ENCODE data around the gene SERF2. TPM values are rescaled to one million over a fixed set of nuclear protein-coding genes. Genes with fewer than 3 reads are reported as not detected.

SERF2 gene
- total and polyA plus RNA-seq, 8 donors: 501 to 1,311 (median 566) TPM

DNA sequence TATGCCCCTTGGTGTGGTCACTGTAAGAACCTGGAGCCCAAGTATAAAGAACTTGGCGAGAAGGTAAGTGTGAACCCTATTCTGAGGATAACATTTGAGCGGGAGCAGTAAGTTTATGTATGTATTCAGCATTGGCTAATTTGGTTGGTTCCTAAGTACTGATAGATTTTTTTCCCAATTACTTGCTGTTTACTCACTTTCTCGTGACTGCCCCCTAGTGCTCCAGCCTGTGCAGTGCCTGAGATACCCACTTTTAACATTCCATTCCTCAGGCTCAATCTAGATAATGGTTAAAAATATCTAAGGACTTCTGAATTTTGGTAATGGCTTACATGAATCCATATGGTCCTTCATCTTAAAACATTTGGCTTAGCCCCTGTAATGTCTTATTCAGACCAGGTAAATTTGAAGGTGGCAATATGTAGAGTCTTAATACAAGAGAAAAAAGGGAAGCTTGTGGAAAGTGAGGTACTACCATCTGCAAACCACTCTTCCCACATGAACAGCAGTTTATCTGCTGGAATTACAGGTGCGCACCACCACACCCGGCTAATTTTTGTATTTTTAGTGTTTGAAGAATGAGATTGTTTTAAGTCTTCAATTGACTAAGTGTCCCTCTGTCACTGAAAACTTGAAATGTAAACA is 22.4 kb upstream of the SERF2 start:
- Histone ChIP-seq H3K36me3 (peaks cover 0 to 98% of the 10 kb centered on the region in 2 donors), H3K4me3 (no peak overlapping the region), H3K27ac (no peak overlapping the region), H3K4me1 (peaks cover 0 to 15% of the 10 kb centered on the region in 2 donors), H3K9me3 (no peaks in the 10 kb centered on the region), H3K27me3 (no peaks in the 10 kb centered on the region)
- intact Hi-C loops (cut with DNase I): no loop called here
- DNase-seq (peak in 3 of 4 donors; percentile 15 to 52 (median 47)), ATAC-seq (peak; percentile 86)
- TF ChIP-seq CTCF (IDR thresholded peaks at IDR 0.05): peak; percentile 73 to 75

DNA sequence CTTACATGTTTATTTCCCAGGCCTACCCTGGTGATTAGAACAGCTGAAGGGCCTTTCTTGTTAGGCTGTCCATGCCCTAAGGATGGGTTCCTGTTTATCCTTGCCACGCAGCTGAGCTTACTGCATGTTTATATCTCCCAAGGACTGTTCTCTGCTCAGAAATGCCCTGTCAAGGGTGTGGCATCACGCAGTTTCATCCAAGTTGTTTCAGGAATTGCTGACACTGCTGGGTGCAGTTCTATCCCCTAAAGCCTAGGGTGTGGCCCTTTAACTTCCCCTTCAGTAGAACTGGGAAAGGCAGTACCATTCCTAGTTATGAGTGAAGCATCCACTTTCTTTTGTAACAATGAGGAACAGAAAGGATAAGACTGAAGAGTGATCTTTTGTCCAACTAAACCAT is 20.3 kb upstream of the SERF2 start:
- H3K9me3 ChIP-seq: no peaks in the 10 kb centered on the region
- DNase-seq: no peak
- H3K4me1 ChIP-seq: peaks cover 0 to 27% of the 10 kb centered on the region in 2 donors
- TF ChIP-seq CTCF (IDR thresholded peaks at IDR 0.05): no peak
- intact Hi-C loops (cut with DNase I): no loop called here
- H3K4me3 ChIP-seq: no peak overlapping the region
- ATAC-seq: no peak
- no peaks in the 10 kb centered on the region for H3K27me3 ChIP-seq
- H3K36me3 ChIP-seq: peaks cover 0 to 77% of the 10 kb centered on the region in 2 donors
- peak overlapping the region in 1 of 2 donors; percentile 30 for H3K27ac ChIP-seq

- H3K27ac ChIP-seq: peak overlapping the region in 1 of 2 donors; percentile 30
- peaks cover 0 to 69% of the 10 kb centered on the region in 2 donors for H3K36me3 ChIP-seq
- H3K4me1 ChIP-seq: peaks cover 0 to 32% of the 10 kb centered on the region in 2 donors
Measured at GRCh38 chr15:43772624-43773023, 19.5 kb upstream of the SERF2 start.

DNA sequence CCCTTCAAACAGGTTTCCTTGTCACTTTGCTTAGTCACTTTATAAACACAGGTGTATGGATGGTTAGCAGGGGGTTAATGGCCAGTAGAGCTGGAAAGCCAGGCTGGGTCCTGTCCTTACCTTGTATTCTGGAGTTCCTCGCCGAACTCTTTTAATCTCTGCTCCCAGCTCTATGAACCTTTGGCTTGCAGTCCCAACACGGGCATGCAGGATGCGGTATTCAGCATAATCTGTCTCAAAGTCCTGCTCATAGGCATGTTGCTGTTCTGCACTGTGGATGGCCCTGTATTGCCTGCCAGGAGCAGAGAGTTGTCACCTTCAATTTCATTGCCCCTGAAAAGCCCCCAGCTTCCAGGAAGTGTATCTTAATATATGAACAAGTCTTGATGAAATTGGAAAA is 18.1 kb upstream of the SERF2 start:
- TF ChIP-seq CTCF (IDR thresholded peaks at IDR 0.05): no peak

More at GRCh38 chr15:43772624-43773023, 19.5 kb upstream of the SERF2 start:
- intact Hi-C loops (cut with DNase I): no loop called here
- DNase-seq (no peak), ATAC-seq (no peak)
- Histone ChIP-seq H3K9me3 (no peaks in the 10 kb centered on the region), H3K27me3 (no peaks in the 10 kb centered on the region), H3K4me3 (no peak overlapping the region)
- no peak for TF ChIP-seq CTCF (IDR thresholded peaks at IDR 0.05)

GRCh38 chr15:43775411-43775965 is 16.6 kb upstream of the SERF2 start:
- H3K27ac ChIP-seq: peak overlapping the region; percentile 37 to 92
- ATAC-seq (peak; percentile 24), DNase-seq (peak in 1 of 4 donors; percentile 54)
- H3K36me3 ChIP-seq: peaks cover 0 to 41% of the 10 kb centered on the region in 2 donors
- H3K4me3 ChIP-seq: peak overlapping the region in 1 of 2 donors; percentile 71
- H3K4me1 ChIP-seq: peaks cover 0 to 38% of the 10 kb centered on the region in 2 donors
- intact Hi-C loops (cut with DNase I): no loop called here
- no peaks in the 10 kb centered on the region for H3K27me3 ChIP-seq
- TF ChIP-seq CTCF (IDR thresholded peaks at IDR 0.05): peak in 1 of 2 donors; percentile 12
- H3K9me3 ChIP-seq: no peaks in the 10 kb centered on the region

More for the DNA sequence above, 18.1 kb upstream of the SERF2 start:
- H3K27me3 ChIP-seq: no peaks in the 10 kb centered on the region
- H3K4me3 ChIP-seq: no peak overlapping the region
- intact Hi-C loops (cut with DNase I): no loop called here
- DNase-seq: no peak
- ATAC-seq: no peak
- H3K36me3 ChIP-seq: peaks cover 0 to 55% of the 10 kb centered on the region in 2 donors
- H3K27ac ChIP-seq: no peak overlapping the region
- peaks cover 0 to 38% of the 10 kb centered on the region in 2 donors for H3K4me1 ChIP-seq
- no peaks in the 10 kb centered on the region for H3K9me3 ChIP-seq

All from left lung (tissue), 10 donors.